A549 (cell line): ENCODE data around the gene KIF1A. TPM values are rescaled to one million over a fixed set of nuclear protein-coding genes. Genes with fewer than 3 reads are reported as not detected.

Experiments used
- ATAC-seq, 2 experiments: fragments of 200-7000 bp in 1 of 2; fragments of >200 bp in 1 of 2; cut with Nextera tagmentation in 1 of 2; cut with Tn5 transposase in 1 of 2; 3 replicates each; pipeline versions ENCODE4 v1.8.0 to v1.9.1; 2018 to 2020; ENCODE audit warnings: mild to moderate bottlenecking in 1 of 2, moderate library complexity in 1 of 2
- CTCF ChIA-PET: fragments of 300-600 bp; sonication (Branson Sonifier 250); formaldehyde crosslinking; extraction: SDS; loops from one replicate; lab custom pipeline; 2021; ENCODE audit warnings: antibody characterized with exemption, inconsistent platforms; lab: Yijun Ruan, JAX
- POLR2A ChIA-PET: fragments of 350-600 bp; formaldehyde crosslinking; extraction: SDS; loops from one replicate; lab custom pipeline; 2021; ENCODE audit warnings: antibody characterized with exemption, inconsistent platforms; lab: Yijun Ruan, JAX
- DNase-seq, 2 experiments: peaks; one replicate each; pipeline versions ENCODE4 v3.0.0 to v3.0.0-alpha.2; 2011 to 2016; ENCODE audit warnings: low read depth in 1 of 2, low spot score in 1 of 2
- FAIRE-seq: peaks from 2 replicates; lab custom pipeline; 2011; peaks lifted over from hg19 to GRCh38; lab: Jason Lieb, UNC
- H3K27ac ChIP-seq, 2 experiments: fragments of >200 bp; sonication (Bioruptor Twin); formaldehyde crosslinking; 3 replicates each; pipeline ENCODE4 v1.5.1; 2016 to 2017
- H3K4me1 ChIP-seq: fragments of >200 bp; sonication (Bioruptor Twin); formaldehyde crosslinking; 3 replicates; pipeline ENCODE4 v1.6.1; 2016
- H3K4me2 ChIP-seq: fragments of >200 bp; sonication (Bioruptor Twin); formaldehyde crosslinking; 3 replicates; pipeline ENCODE4 v1.6.1; 2016
- H3K4me3 ChIP-seq: fragments of >200 bp; sonication (Bioruptor Twin); formaldehyde crosslinking; 3 replicates; pipeline ENCODE4 v1.5.1; 2016
- H3K9me3 ChIP-seq: fragments of >200 bp; sonication (Bioruptor Twin); formaldehyde crosslinking; 3 replicates; pipeline ENCODE4 v1.6.1; 2016
- CBX2 ChIP-seq: fragments of 200-600 bp; sonication (generic); IDR thresholded peaks from 2 replicates; pipeline ENCODE4 v1.6.1; 2016; ENCODE audit warnings: low read depth, mild to moderate bottlenecking, borderline replicate concordance
- CEBPB ChIP-seq, 2 experiments: fragments of >200 bp in 1 of 2; sonication (Bioruptor Twin) in 1 of 2; formaldehyde crosslinking in 1 of 2; IDR thresholded peaks; 2 replicates each; pipeline ENCODE4 v1.6.1; 2012 to 2016
- CHD2 ChIP-seq: fragments of 150-350 bp; IDR thresholded peaks from 2 replicates; pipeline ENCODE4 v1.6.1; 2014; ENCODE audit warnings: low read length; ENCODE audit not compliant: partially characterized antibody
- CHD4 ChIP-seq: fragments of 200-600 bp; sonication (generic); IDR thresholded peaks from 2 replicates; pipeline ENCODE4 v1.6.1; 2016; ENCODE audit warnings: antibody characterized with exemption, mild to moderate bottlenecking, borderline replicate concordance
- EP300 ChIP-seq, 2 experiments: fragments of >200 bp; sonication (Bioruptor Twin); formaldehyde crosslinking; IDR thresholded peaks; 2 replicates in 1 of 2; 3 replicates in 1 of 2; pipeline ENCODE4 v1.6.1; 2016 to 2017
- ESRRA ChIP-seq: fragments of 150-350 bp; IDR thresholded peaks from 2 replicates; pipeline ENCODE4 v1.6.1; 2014; ENCODE audit warnings: mild to moderate bottlenecking, low read length, borderline replicate concordance
- HDAC2 ChIP-seq: fragments of 200-600 bp; sonication (generic); IDR thresholded peaks from 2 replicates; pipeline ENCODE4 v1.6.1; 2016
- HEYL ChIP-seq: fragments of 250-450 bp; sonication (Bioruptor Pico); IDR thresholded peaks from 2 replicates; pipeline ENCODE4 v1.8.0; 2021; ENCODE audit warnings: mild to moderate bottlenecking, moderate library complexity
- HOXB5 ChIP-seq: fragments of 250-450 bp; sonication (Bioruptor Pico); IDR thresholded peaks from 2 replicates; pipeline ENCODE4 v1.5.0; 2020; ENCODE audit warnings: mild to moderate bottlenecking, moderate library complexity
- JUN ChIP-seq, 2 experiments: fragments of >200 bp; sonication (Bioruptor Twin); formaldehyde crosslinking; IDR thresholded peaks; 2 replicates in 1 of 2; 3 replicates in 1 of 2; pipeline ENCODE4 v1.6.1; 2016 to 2017
- JUNB ChIP-seq: fragments of >200 bp; sonication (Bioruptor Twin); formaldehyde crosslinking; IDR thresholded peaks from 2 replicates; pipeline ENCODE4 v1.6.1; 2016
- KDM1A ChIP-seq: fragments of 200-600 bp; sonication (generic); IDR thresholded peaks from 2 replicates; pipeline ENCODE4 v1.6.1; 2016; ENCODE audit warnings: low read depth, mild to moderate bottlenecking
- MAZ ChIP-seq: fragments of 150-350 bp; IDR thresholded peaks from 2 replicates; pipeline ENCODE4 v1.6.1; 2014; ENCODE audit warnings: antibody characterized with exemption, low read depth, low read length, borderline replicate concordance
- NFE2L2 ChIP-seq: fragments of 150-350 bp; conservative IDR thresholded peaks from 2 replicates; pipeline ENCODE4 v1.6.1; 2014; ENCODE audit warnings: low read length
- NR3C1 ChIP-seq: fragments of >200 bp; sonication (Bioruptor Twin); formaldehyde crosslinking; IDR thresholded peaks from 3 replicates; pipeline ENCODE4 v1.6.1; 2017
- POLR2A ChIP-seq: IDR thresholded peaks from 2 replicates; pipeline ENCODE4 v1.6.1; 2012; ENCODE audit warnings: mild to moderate bottlenecking, low read length
- POLR2AphosphoS2 ChIP-seq: conservative IDR thresholded peaks from 2 replicates; pipeline ENCODE4 v1.6.1; 2012; ENCODE audit warnings: low read length, improper control_type of control experiment, inconsistent platforms
- RNF2 ChIP-seq: fragments of 200-600 bp; sonication (generic); IDR thresholded peaks from 2 replicates; pipeline ENCODE4 v1.6.1; 2016; ENCODE audit warnings: low read depth, mild to moderate bottlenecking, antibody characterized with exemption, moderate library complexity, borderline replicate concordance
- TP53 ChIP-seq: fragments of 250-450 bp; sonication (Bioruptor Pico); IDR thresholded peaks from 2 replicates; pipeline ENCODE4 v1.5.0; 2021; ENCODE audit warnings: mild to moderate bottlenecking, moderate library complexity
- ZFP36 ChIP-seq: fragments of 450-650 bp; IDR thresholded peaks from 2 replicates; pipeline ENCODE4 v1.6.1; 2014; ENCODE audit warnings: borderline replicate concordance; ENCODE audit not compliant: partially characterized antibody
- ZSCAN20 ChIP-seq: fragments of 250-450 bp; sonication (Bioruptor Pico); IDR thresholded peaks from 2 replicates; pipeline ENCODE4 v1.8.0; 2022; ENCODE audit warnings: mild to moderate bottlenecking, moderate library complexity
- WGBS: methylation state at CpG from one replicate; pipeline ENCODE4 v1.1.6; 2017; ENCODE audit errors: missing lambda C conversion rate; 5-methylcytosine and 5-hydroxymethylcytosine counted together
- polyA plus RNA-seq, 4 experiments: library from polyadenylated mRNA; depleted of rRNA in 3 of 4; stranded (reverse); fragments of >200 nt; fragmentation: RNase III in 1 of 4; extraction: RNeasy Plus Mini Kit Qiagen cat#74134 plus additional on column Dnase treatment in 1 of 4; gene quantifications; 2 replicates in 3 of 4; 3 replicates in 1 of 4; pipeline ENCODE4 v1.2.3, GENCODE V29; 2011 to 2017
- TF ChIP-seq, protein P1 (sequence below): fragments of >200 bp; sonication (Bioruptor Twin); formaldehyde crosslinking; IDR thresholded peaks from 3 replicates; pipeline ENCODE4 v1.6.1; 2016
- TF ChIP-seq, protein P2 (sequence below): fragments of 150-350 bp; IDR thresholded peaks from 2 replicates; pipeline ENCODE4 v1.6.1; 2014; ENCODE audit warnings: low read depth, mild to moderate bottlenecking, low read length
- TF ChIP-seq, protein P3 (sequence below): fragments of 250-450 bp; sonication (Bioruptor Pico); IDR thresholded peaks from 2 replicates; pipeline ENCODE4 v1.5.0; 2021; ENCODE audit warnings: mild to moderate bottlenecking, moderate library complexity, borderline replicate concordance
- TF ChIP-seq, protein P4 (sequence below): fragments of >200 bp; sonication (Bioruptor Twin); formaldehyde crosslinking; IDR thresholded peaks from 2 replicates; pipeline ENCODE4 v1.6.1; 2016

The KIF1A gene
- polyA plus RNA-seq, 2 of the 4 experiments (the other 2 are of a cell fraction), result 0.28 to 0.50 TPM

DNA sequence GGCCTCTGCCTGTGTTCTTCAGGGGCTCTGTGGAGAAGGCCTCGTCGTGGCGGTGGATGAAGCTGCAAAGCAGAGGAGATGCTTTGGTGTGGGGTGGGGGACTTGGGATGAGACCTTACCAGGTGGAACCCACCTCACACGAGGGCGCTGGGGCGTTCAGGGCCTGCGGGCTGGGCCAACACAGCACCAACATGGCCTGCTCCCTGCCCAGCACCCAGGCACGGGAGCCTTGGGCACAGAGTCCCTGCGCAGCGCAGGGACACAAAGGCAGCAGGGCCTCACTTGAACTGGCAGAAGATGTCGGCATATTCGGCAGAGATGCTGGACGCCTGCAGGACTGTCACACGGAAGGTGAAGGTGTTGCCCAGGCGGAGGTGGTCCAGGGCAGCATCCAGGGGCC is 74.6 kb downstream of the KIF1A start:
- no peak for FAIRE-seq
- Histone ChIP-seq H3K4me3 (no peak overlapping the region), H3K27ac (no peak overlapping the region), H3K4me2 (no peak overlapping the region), H3K4me1 (no peaks in the 10 kb centered on the region), H3K9me3 (no peaks in the 10 kb centered on the region)
- ChIA-PET CTCF (no interaction called here), POLR2A (no interaction called here)
- TF ChIP-seq ZSCAN20 (CRISPR knock-in tag) (no peak), CBX2 (no peak), JUNB (no peak), HEYL (CRISPR knock-in tag) (no peak), MAZ (no peak), JUN (IDR thresholded peaks at IDR 0.05) (no peak), HDAC2 (no peak)
- ATAC-seq, result no peak
- no peak for DNase-seq
- WGBS, result 72% methylated on average over 13 of the region's 15 CpGs

DNA sequence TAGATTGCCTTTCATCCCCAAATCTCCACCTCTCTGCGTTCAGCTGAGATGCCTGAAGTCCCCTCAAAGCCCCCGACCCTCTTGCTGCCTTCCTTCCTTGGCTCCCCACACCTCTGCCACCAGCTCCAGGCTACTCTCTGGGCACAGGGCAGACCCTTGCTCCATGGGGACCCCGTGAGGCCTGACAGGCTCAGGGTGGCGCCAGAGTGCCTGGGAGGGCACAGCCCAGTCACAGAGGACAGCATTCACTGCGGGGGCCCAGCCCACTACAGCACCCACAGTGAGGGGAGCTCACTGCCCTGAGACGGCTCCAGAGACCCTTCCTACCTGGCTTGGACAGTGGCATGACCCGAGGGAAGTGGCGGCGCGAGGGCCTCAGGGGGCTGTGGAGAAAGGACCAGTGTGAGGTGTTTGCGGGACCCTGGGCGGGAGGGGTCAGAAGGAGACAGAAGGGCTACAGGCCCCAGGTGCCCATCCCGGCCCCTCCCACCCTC is 77.4 kb downstream of the KIF1A start:
- TF ChIP-seq POLR2A, result no peak
- ChIA-PET POLR2A (no interaction called here), CTCF (interaction anchor here (1.0 kb wide), 1 partner anchor 246 kb away, joined by 3 read pairs; no protein-coding TSS in a partner anchor)
- Histone ChIP-seq H3K4me2 (no peak overlapping the region), H3K4me3 (no peak overlapping the region), H3K27ac (no peak overlapping the region), H3K9me3 (no peaks in the 10 kb centered on the region), H3K4me1 (no peaks in the 10 kb centered on the region)
- FAIRE-seq (no peak), DNase-seq (no peak), ATAC-seq (no peak; a peak in 1 of 6 replicates)
- 19% methylated on average over 7 of the region's 13 CpGs for WGBS

DNA sequence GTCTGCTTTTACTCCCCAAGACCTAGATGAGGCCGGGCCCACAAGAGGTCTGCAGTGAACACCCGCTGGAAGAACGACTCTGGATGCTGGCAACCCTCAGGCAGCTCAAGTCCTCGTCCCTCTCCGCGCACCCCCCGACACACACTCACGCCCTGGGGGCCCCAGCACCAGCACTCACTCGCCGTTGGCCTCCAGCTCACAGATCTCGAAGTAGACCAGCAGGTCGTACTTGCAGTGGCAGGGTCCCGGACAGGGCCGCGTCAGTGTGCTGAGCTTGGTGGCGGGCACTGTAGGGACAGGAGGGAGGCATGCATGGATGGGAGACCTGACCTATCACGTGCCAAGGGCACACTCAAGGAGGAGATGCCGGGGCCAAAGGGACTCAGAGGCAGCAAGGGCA is 78.9 kb downstream of the KIF1A start:
- POLR2A ChIA-PET, result no interaction called here
- CTCF ChIA-PET, result interaction anchor here (0.6 kb wide), 1 partner anchor 24 kb away, joined by 3 read pairs; no protein-coding TSS in a partner anchor
- no peak overlapping the region for H3K4me3 ChIP-seq
- ATAC-seq, result no peak
- 62% methylated on average over 18 of the region's 18 CpGs for WGBS
- no peak overlapping the region for H3K4me2 ChIP-seq
- DNase-seq, result no peak
- H3K27ac ChIP-seq, result no peak overlapping the region
- no peak for FAIRE-seq
- no peak for TF ChIP-seq HOXB5 (CRISPR knock-in tag)
- no peak for TF ChIP-seq EP300 (IDR thresholded peaks at IDR 0.05)
- TF ChIP-seq HDAC2, result no peak
- no peak for TF ChIP-seq TP53
- TF ChIP-seq, protein P1, sequence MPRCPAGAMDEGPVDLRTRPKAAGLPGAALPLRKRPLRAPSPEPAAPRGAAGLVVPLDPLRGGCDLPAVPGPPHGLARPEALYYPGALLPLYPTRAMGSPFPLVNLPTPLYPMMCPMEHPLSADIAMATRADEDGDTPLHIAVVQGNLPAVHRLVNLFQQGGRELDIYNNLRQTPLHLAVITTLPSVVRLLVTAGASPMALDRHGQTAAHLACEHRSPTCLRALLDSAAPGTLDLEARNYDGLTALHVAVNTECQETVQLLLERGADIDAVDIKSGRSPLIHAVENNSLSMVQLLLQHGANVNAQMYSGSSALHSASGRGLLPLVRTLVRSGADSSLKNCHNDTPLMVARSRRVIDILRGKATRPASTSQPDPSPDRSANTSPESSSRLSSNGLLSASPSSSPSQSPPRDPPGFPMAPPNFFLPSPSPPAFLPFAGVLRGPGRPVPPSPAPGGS, result no peak
- no peak for TF ChIP-seq NFE2L2
- H3K9me3 ChIP-seq, result no peaks in the 10 kb centered on the region
- H3K4me1 ChIP-seq, result no peaks in the 10 kb centered on the region

DNA sequence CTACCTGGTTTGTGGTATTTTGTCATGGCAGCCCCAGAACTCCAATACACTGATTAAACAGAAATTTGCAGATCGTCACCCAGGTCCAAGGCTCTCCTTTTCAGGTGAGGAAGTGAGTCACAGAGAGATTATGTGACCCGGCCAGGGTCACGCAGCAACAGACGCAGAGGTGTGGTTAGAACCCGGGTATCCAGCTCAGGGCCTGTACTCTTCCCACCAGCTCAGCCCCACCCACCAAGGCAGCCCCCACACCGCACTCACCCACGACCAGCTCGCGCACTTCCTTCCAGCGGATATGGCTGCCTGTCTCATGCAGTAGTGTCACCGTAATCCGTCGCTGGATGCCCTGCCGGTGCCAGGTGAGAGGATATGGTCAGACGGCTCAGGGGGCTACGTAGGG is 80.2 kb downstream of the KIF1A start:
- POLR2A ChIA-PET, result no interaction called here
- Histone ChIP-seq H3K9me3 (no peaks in the 10 kb centered on the region), H3K4me1 (no peaks in the 10 kb centered on the region), H3K4me2 (no peak overlapping the region), H3K4me3 (no peak overlapping the region), H3K27ac (no peak overlapping the region)
- FAIRE-seq (no peak), ATAC-seq (no peak), DNase-seq (no peak)
- TF ChIP-seq CEBPB (IDR thresholded peaks at IDR 0.05) (no peak), ZSCAN20 (CRISPR knock-in tag) (no peak), HOXB5 (CRISPR knock-in tag) (no peak), CHD2 (no peak), NR3C1 (no peak), ESRRA (no peak), KDM1A (no peak), CHD4 (no peak), NFE2L2 (no peak), CBX2 (no peak), JUN (IDR thresholded peaks at IDR 0.05) (no peak), ZFP36 (no peak), POLR2AphosphoS2 (no peak), EP300 (IDR thresholded peaks at IDR 0.05) (no peak), RNF2 (no peak), MAZ (no peak)
- TF ChIP-seq, protein P2, sequence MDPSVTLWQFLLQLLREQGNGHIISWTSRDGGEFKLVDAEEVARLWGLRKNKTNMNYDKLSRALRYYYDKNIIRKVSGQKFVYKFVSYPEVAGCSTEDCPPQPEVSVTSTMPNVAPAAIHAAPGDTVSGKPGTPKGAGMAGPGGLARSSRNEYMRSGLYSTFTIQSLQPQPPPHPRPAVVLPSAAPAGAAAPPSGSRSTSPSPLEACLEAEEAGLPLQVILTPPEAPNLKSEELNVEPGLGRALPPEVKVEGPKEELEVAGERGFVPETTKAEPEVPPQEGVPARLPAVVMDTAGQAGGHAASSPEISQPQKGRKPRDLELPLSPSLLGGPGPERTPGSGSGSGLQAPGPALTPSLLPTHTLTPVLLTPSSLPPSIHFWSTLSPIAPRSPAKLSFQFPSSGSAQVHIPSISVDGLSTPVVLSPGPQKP, result no peak
- TF ChIP-seq, protein P3, sequence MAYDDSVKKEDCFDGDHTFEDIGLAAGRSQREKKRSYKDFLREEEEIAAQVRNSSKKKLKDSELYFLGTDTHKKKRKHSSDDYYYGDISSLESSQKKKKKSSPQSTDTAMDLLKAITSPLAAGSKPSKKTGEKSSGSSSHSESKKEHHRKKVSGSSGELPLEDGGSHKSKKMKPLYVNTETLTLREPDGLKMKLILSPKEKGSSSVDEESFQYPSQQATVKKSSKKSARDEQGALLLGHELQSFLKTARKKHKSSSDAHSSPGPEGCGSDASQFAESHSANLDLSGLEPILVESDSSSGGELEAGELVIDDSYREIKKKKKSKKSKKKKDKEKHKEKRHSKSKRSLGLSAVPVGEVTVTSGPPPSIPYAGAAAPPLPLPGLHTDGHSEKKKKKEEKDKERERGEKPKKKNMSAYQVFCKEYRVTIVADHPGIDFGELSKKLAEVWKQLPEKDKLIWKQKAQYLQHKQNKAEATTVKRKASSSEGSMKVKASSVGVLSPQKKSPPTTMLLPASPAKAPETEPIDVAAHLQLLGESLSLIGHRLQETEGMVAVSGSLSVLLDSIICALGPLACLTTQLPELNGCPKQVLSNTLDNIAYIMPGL (CRISPR knock-in tag), result no peak
- TF ChIP-seq, protein P4, sequence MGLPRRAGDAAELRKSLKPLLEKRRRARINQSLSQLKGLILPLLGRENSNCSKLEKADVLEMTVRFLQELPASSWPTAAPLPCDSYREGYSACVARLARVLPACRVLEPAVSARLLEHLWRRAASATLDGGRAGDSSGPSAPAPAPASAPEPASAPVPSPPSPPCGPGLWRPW, result no peak
- CTCF ChIA-PET, result no interaction called here
- 65% methylated on average over 16 of the region's 16 CpGs for WGBS
